Activated CD4-positive, CD25-positive, alpha-beta regulatory T cell (primary cell): ENCODE measurements around the gene OR2S2.
A peak's percentile ranks its signal among the peaks of the same experiment; 100 is the strongest.
"Not testable (repeated sequence)": the region's sequence is repeated elsewhere in the genome, so short reads cannot be mapped to it uniquely, and the experiment has no call there.

Source experiments
- DNase-seq, 4 experiments: peaks; one replicate each; lab custom pipeline; 2025; lab: John Stamatoyannopoulos, UW

The OR2S2 gene

GRCh38 chr9:35962126-35962906, 4.4 kb upstream of the OR2S2 start:
- no peak for DNase-seq

- DNase-seq, result no peak
These were observed 2.2 kb upstream of the OR2S2 start for GRCh38 chr9:35960039-35960655.

GRCh38 chr9:35956651-35957050, 1.3 kb downstream of the OR2S2 start:
- DNase-seq, result no peak

DNA sequence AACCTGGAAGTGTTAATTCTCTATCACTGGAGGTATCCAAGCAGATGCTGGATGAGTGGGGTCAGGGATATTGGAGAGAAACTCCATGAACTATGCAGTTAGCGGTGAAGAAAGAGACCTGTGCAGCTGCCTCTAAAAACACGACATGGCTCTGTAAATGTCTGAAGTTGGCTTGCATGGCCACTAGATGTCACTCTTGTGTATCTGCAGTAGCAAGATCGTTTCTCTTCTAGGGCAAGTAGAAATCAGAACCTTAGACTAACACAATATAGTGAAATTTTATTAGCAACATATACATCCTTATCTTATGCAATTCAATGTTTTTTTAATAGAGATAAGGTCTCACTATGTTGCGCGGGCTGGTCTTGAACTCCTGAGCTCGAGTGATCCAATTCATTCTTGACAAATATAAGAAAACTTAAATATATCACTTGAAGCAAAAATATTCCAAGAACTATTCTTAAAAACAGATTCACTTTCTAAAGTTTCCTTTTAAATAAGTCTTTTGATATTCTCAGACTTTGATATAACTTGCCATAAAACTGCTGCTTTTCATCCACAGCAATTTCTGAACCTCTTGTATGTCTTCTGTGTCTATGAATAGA, 2.9 kb downstream of the OR2S2 start:
- DNase-seq, result peak in 2 of 4 experiments; percentile 13 to 14

DNA sequence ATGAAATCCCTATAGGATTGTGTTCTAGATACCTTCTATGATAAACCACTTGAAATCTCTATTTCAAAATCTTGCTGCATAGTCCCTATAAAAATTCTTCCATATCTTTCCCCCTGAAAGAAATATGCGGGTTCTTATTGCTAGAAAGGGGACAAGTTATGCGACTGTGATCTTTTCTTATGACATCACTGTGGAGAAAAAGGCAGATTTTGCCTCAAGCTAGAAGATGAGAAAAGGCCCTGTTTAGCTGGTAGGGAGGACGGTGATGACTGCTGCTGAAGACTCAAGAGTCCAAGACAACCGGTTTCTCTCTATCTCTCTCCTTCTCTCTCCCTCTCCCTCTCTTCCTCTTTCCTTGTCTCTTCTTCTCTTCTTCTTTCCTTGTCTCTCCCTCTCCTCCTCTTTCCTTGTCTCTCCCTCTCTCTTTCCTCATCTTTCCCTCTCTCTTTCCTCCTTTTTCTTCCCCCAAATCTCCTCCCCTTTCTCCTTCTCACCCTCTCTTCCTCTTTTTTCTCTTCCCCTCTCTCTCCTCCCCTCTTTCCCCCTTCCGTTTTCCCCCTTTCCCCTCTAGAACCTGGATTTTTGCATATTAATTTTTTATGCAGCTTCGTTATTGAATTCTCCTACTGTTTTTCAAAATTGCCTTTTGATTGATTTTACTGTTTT, 5.3 kb downstream of the OR2S2 start:
- DNase-seq, result no peak

DNA sequence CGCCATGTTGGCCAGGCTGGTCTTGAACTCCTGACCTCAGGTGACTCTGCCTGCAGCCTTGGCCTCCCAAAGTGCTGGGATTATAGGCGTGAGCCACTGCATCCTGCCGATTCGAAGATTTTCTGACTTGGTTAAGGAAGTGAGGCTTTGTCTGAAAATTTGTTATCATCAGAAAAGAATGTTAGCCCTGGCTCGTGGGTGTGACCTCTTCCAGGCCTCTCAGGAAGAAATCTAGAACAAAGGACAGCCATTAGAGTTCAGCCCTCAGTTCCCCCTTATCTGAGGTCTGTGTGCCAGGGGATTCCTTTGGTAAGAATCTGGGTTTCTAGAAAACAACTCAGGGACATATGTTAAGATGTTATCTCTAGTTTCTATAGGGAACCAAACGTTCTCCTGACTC, 6.2 kb downstream of the OR2S2 start:
- DNase-seq, result no peak

DNA sequence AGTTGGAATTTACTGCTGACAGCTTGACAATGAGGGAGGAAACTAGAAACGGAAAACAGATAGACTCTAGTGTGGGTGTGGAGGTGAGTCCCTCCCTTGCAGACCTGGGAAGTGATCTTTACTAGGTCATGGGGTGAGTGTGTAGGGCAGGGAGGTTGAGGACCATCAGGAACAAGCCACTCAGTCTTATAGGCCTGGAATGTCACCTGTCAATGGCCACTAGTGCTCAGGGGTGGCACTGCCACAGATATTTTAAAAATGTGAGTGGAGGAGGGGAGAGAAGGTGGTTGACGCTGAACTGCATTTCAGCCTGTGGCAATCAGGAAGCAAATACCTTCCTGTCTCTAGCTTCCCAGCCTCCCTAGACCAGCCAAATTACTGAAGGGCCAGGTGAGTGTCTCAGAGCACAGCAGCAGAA, 9.0 kb downstream of the OR2S2 start:
- no peak for DNase-seq

- DNase-seq, result no peak
These were observed 9.5 kb downstream of the OR2S2 start for GRCh38 chr9:35948451-35948850.

- DNase-seq, result peak; percentile 25 to 44 (median 38)
These were observed 12.5 kb downstream of the OR2S2 start for GRCh38 chr9:35945341-35946018.

GRCh38 chr9:35944841-35945240, 13.1 kb downstream of the OR2S2 start:
- no peak for DNase-seq

GRCh38 chr9:35944173-35944572, 13.8 kb downstream of the OR2S2 start:
- no peak for DNase-seq

DNA sequence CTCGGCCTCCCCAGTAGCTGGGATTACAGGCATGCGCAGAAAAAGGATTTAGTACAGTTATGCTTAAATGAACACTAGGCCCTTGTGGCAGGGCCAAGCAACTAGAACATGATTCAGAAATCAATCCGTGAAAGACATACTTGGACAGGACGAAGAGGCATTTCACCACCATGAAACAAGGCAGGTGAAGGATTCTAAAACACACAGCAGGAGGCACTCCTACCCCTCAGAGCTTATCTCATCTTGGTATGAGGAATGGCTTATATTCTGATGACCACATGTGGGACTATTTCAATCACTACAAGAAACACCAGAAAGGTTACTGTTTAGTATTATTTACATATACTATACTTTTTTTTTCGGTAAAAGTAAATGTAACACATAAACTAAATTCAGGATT, 15.7 kb downstream of the OR2S2 start:
- DNase-seq, result no peak

DNA sequence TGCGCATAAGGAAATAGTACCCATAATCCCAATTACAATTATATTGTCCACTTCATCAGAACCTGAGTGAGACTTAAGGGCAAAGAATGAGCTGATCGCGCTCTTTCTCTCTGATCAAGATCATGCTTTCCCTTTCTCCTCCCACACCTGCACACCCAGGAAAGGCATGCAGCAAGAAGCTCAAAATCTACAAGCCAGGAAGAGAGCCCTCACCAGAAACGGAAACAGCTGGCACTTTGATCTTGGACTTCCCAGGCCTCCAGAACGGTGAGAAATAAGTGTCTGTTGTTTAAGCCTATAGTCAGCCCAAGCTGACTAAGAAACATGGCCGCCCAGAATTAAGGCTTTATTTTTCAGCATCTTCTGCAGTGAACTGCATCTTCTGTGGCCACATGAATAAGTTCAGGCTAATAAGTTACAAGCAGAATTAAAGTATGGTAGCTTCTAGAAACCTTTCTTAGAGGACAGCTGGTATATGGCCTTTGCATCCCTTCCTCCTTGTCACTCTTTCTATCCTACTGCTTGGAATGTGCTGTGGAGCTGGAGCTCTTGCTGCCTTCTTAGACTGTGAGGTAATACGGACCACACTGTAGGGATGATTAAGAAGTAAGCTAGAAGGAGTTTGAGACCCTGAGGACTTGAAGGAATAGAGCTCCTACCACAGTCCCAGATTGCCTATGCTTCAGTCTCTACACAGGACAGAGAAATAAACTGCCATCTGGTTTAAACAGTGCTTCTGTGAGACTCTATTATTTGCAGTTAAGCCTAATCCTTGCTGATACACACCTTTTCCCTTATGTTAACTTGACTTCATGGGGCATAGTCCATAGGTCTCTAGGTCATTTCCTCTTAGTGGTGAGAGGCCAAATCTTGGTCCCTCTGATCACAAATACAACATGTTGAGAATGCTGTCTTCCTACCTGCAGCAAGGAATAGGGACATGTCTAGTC, 17.2 kb downstream of the OR2S2 start:
- DNase-seq, result no peak

- no peak for DNase-seq
These were observed 18.2 kb downstream of the OR2S2 start for GRCh38 chr9:35939679-35940250.

DNA sequence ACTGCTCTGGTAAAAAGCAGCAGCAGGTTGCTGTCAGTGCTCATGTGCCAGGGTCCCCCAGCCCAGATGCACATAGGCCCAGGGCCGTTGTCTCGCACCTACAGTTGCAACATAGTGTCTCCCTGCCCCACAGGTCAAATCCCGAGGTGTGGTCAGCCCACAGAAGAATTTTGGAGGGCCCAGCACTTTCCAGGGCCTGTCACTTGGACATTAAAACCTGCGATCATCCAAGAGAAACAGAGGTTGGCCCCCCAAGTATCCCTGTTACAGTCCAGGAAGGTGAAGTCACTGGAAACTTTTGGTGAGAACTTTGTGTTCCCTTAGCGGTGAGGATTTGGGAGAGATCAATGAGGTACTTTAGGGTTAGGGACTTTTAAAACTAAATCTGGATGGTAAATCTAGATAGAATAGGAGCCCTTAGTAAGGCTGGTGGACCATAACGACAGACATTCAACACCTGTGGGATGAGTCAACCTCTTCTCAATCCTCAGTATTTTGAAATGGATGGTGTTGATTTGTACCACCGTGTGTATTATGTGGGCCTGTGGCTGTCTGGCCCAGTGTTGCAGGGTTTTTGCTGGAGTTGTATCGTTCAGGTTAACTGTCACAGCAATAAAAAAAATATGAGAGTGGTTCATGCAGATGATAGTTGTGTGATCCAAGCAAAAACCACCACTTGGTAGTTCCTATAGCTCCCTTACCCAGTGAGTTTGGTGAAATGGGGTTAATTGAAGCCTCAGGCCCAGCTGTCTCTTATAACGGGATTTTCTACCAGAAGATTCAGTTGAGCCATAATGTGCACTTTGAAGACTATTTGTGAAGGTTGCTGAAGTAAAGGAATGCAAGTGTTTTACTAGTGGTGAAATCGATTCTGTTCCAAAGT, 19.2 kb downstream of the OR2S2 start:
- no peak for DNase-seq

- DNase-seq, result no peak
These were observed 20.7 kb downstream of the OR2S2 start for GRCh38 chr9:35937227-35937626.

GRCh38 chr9:35935755-35936509, 22.0 kb downstream of the OR2S2 start:
- DNase-seq, result no peak

DNA sequence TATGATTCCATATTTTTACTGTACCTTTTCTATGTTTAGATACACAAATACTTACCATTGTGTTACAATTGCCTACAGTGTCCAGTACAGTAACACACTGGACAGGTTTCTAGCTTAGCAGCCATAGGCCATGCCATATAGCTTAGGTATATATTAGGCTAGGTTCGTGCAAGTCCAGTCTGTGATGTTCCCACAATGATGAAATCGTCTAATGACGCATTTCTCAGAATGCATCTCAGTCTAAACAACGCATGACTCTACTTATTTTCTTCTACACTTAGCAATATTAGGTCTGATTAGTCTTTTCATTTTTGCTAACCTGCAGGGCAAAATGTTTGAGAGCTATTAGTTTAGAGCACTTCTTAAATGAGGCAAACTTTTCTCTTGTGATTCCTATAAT, 22.7 kb downstream of the OR2S2 start:
- no peak for DNase-seq

DNA sequence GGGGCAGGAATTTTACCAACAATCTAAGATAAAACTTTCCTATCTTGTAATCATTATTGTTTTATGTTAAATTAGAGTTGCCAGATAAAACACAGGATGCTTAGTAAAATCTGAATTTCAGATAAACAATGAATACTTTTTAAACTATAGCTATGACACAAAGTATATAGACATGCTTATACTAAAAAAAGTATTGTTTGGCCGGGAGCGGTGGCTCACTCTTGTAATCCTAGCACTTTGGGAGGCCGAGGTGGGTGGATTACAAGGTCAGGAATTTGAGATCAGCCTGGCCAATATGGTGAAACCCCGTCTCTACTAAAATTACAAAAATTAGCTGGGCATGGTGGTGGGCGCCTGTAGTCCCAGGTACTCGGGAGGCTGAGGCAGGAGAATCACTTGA, 23.9 kb downstream of the OR2S2 start:
- DNase-seq, result not testable (repeated sequence)
